Mesendoderm (in vitro differentiated cells): ENCODE data around the gene TMEM150B.
A peak's percentile ranks its signal among the peaks of the same experiment; 100 is the strongest.

Experiments
- DNase-seq: peaks from one replicate; pipeline ENCODE4 v3.0.0; 2013
- H2AK5ac ChIP-seq: 2 replicates; pipeline ENCODE4 v1.6.1; 2013; ENCODE audit warnings: low read length, inconsistent platforms
- H2BK120ac ChIP-seq: 2 replicates; pipeline ENCODE4 v1.6.1; 2013; ENCODE audit warnings: low read depth, mild to moderate bottlenecking, low read length, moderate library complexity, mixed read lengths
- H2BK15ac ChIP-seq: replicated peaks from 2 replicates; pipeline ENCODE4 v1.6.1; 2013; ENCODE audit warnings: low read depth, mild to moderate bottlenecking, moderate library complexity
- H2BK5ac ChIP-seq: 2 replicates; pipeline ENCODE4 v1.6.1; 2013; ENCODE audit warnings: low read length, inconsistent platforms
- H3K18ac ChIP-seq: 2 replicates; pipeline ENCODE4 v1.6.1; 2013; ENCODE audit warnings: mild to moderate bottlenecking, low read length, mixed read lengths
- H3K23ac ChIP-seq: one replicate; pipeline ENCODE4 v1.6.1; 2013; ENCODE audit warnings: low read length
- H3K27ac ChIP-seq: 2 replicates; pipeline ENCODE4 v1.5.1; 2013; ENCODE audit warnings: low read depth, mild to moderate bottlenecking, inconsistent platforms, low read length, moderate library complexity
- H3K27me3 ChIP-seq: 2 replicates; pipeline ENCODE4 v1.6.1; 2013; ENCODE audit warnings: low read length, control low read depth, mild to moderate bottlenecking, inconsistent platforms; ENCODE audit not compliant: insufficient read depth, poor library complexity
- H3K36me3 ChIP-seq: 2 replicates; pipeline ENCODE4 v1.6.1; 2013; ENCODE audit warnings: low read length, inconsistent platforms; ENCODE audit not compliant: control insufficient read depth, insufficient read depth
- H3K4ac ChIP-seq: one replicate; pipeline ENCODE4 v1.6.1; 2013; ENCODE audit warnings: low read depth, mild to moderate bottlenecking, low read length, moderate library complexity
- H3K4me1 ChIP-seq: 2 replicates; pipeline ENCODE4 v1.6.1; 2013; ENCODE audit warnings: low read depth, low read length, inconsistent platforms; ENCODE audit not compliant: control insufficient read depth
- H3K4me2 ChIP-seq: 2 replicates; pipeline ENCODE4 v1.6.1; 2013; ENCODE audit warnings: low read length
- H3K4me3 ChIP-seq: 2 replicates; pipeline ENCODE4 v1.5.1; 2013; ENCODE audit warnings: mild to moderate bottlenecking, low read length
- H3K56ac ChIP-seq: one replicate; pipeline ENCODE4 v1.6.1; 2013; ENCODE audit warnings: low read length
- H3K79me1 ChIP-seq: 2 replicates; pipeline ENCODE4 v1.6.1; 2013; ENCODE audit warnings: low read length, inconsistent platforms
- H3K79me2 ChIP-seq: 2 replicates; pipeline ENCODE4 v1.6.1; 2013; ENCODE audit warnings: mild to moderate bottlenecking, low read length; ENCODE audit not compliant: control insufficient read depth, insufficient read depth
- H3K9ac ChIP-seq: 2 replicates; pipeline ENCODE4 v1.6.1; 2013; ENCODE audit warnings: low read length, inconsistent platforms
- H4K5ac ChIP-seq: one replicate; pipeline ENCODE4 v1.6.1; 2013; ENCODE audit warnings: low read length
- H4K8ac ChIP-seq: one replicate; pipeline ENCODE4 v1.6.1; 2013; ENCODE audit warnings: low read depth, mild to moderate bottlenecking, control low read depth, low read length, moderate library complexity
- WGBS: extraction: QIAGEN DNeasy Blood & Tissue Kit; methylation state at CpG from one replicate; pipeline ENCODE4 v1.1.7; 2013; ENCODE audit warnings: low lambda C conversion rate, missing lambda C conversion rate; ENCODE audit not compliant: insufficient coverage; ENCODE audit errors: extremely low coverage; 5-methylcytosine and 5-hydroxymethylcytosine counted together

The TMEM150B gene

DNA sequence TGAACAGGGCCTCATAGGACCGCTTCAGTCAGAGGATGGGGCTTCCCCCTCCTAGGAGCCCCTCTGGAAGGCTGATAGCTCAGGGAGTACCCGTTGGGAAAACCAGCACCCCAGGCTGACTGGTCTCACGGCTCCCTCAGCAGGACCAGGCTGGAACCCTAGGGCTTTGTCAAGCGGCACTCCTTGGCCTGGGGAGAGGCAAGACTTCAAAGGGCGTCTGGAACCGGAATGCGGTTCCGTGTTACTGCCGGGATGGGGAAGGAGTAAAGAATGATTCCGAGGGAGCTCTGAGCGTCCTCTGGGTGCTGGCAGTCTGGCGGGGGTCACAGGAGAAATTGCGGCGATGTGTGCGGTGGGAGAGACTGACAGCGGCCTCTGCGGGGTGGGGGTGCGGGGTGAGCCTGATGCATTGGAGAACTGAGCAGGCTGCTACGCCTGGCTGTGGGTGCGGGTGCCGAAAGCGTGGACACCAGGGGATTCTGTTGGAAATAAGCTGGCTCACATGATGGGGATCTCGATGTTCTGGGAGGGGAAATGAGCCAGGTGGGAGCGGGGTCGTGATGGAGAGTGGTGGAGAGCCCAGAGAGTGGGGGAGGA is 27.5 kb upstream of the TMEM150B start:
- Histone ChIP-seq H3K56ac (no peak overlapping the region), H3K27me3 (peaks cover 16% of the 10 kb centered on the region), H2BK15ac (no peak overlapping the region), H3K4me1 (peaks cover 12% of the 10 kb centered on the region), H3K9ac (no peak overlapping the region), H4K5ac (no peak overlapping the region), H3K23ac (peak overlapping the region; percentile 80), H2BK120ac (no peak overlapping the region), H3K27ac (no peak overlapping the region), H3K4me3 (no peak overlapping the region), H2BK5ac (no peak overlapping the region), H4K8ac (no peak overlapping the region), H3K4me2 (no peak overlapping the region), H3K4ac (no peak overlapping the region), H3K36me3 (no peaks in the 10 kb centered on the region), H3K79me2 (no peaks in the 10 kb centered on the region), H3K18ac (no peak overlapping the region), H3K79me1 (no peaks in the 10 kb centered on the region), H2AK5ac (no peak overlapping the region)
- WGBS = no CpG with 5 or more reads among the region's 25 CpGs
- DNase-seq = no peak

DNA sequence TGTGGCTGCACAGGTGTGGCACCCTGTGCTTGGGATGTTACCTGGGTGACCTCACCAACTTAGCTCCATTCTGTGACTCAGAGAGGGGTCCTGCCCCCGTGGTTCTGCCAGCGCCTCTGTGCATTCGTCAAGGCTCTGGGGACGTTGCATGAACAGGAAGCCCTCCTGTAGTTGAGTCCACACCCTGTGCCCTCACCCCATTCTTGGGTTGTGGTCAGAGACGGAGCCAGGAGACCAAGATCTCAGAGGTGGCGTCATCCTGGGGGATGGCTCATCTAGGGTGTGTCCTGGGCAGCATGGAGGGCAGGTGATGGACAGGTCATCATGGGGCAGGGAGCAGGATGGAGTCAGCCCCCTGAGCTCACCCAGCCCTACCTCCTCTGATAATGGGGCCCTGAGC is 26.9 kb upstream of the TMEM150B start:
- no peaks in the 10 kb centered on the region for H3K36me3 ChIP-seq
- no peak overlapping the region for H2BK5ac ChIP-seq
- no peak overlapping the region for H3K27ac ChIP-seq
- no peaks in the 10 kb centered on the region for H3K79me1 ChIP-seq
- H3K56ac ChIP-seq = no peak overlapping the region
- no peaks in the 10 kb centered on the region for H3K79me2 ChIP-seq
- WGBS = no CpG with 5 or more reads among the region's 6 CpGs
- H3K4me1 ChIP-seq = peaks cover 12% of the 10 kb centered on the region
- H2AK5ac ChIP-seq = no peak overlapping the region
- peaks cover 16% of the 10 kb centered on the region for H3K27me3 ChIP-seq
- no peak overlapping the region for H3K18ac ChIP-seq
- no peak overlapping the region for H3K23ac ChIP-seq
- no peak overlapping the region for H3K4ac ChIP-seq
- H2BK15ac ChIP-seq = no peak overlapping the region
- DNase-seq = no peak
- no peak overlapping the region for H4K5ac ChIP-seq
- H4K8ac ChIP-seq = no peak overlapping the region
- no peak overlapping the region for H2BK120ac ChIP-seq
- no peak overlapping the region for H3K4me2 ChIP-seq
- no peak overlapping the region for H3K4me3 ChIP-seq
- no peak overlapping the region for H3K9ac ChIP-seq

DNA sequence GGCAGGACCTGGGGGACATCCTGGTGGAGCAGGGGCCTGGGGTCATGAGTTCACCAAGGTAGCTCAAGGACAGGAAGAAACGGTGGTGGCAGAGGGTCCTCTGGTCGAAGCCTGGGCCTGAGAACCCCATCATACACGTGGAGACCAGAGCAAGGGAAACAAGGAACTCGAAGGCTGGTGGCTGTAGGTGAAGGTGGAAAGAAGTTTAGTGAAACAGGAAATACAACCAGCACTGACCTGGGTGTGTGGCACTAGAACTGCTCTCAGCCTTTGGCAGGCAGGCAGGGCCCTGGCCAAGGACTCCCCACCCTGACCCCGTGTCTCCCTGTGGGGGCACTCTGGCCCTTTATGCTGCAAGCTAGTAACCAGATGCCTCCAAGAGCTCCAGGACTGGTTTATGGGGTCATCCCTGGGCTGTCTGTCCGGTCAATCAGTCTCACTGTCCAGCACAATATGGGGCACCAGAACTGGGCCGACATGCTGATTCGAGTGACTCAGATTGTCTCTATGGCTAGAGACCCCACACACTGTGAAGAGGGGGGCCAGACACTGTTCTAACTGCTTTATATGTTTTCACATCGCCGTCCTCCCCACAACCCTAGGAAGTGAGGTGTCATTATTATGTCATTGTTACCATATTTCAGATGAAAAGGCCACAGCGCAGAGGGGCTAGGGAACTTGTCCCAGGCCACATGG is 25.6 kb upstream of the TMEM150B start:
- Histone ChIP-seq H4K5ac (no peak overlapping the region), H3K79me2 (no peaks in the 10 kb centered on the region), H3K9ac (no peak overlapping the region), H3K4me3 (no peak overlapping the region), H3K18ac (no peak overlapping the region), H3K56ac (no peak overlapping the region), H4K8ac (no peak overlapping the region), H3K27ac (no peak overlapping the region), H3K4ac (no peak overlapping the region), H3K79me1 (no peaks in the 10 kb centered on the region), H3K23ac (no peak overlapping the region), H3K4me2 (no peak overlapping the region), H3K27me3 (peaks cover 16% of the 10 kb centered on the region), H3K36me3 (no peaks in the 10 kb centered on the region), H3K4me1 (peaks cover 12% of the 10 kb centered on the region), H2BK5ac (no peak overlapping the region), H2AK5ac (no peak overlapping the region), H2BK120ac (no peak overlapping the region), H2BK15ac (no peak overlapping the region)
- no CpG with 5 or more reads among the region's 11 CpGs for WGBS
- DNase-seq = no peak

DNA sequence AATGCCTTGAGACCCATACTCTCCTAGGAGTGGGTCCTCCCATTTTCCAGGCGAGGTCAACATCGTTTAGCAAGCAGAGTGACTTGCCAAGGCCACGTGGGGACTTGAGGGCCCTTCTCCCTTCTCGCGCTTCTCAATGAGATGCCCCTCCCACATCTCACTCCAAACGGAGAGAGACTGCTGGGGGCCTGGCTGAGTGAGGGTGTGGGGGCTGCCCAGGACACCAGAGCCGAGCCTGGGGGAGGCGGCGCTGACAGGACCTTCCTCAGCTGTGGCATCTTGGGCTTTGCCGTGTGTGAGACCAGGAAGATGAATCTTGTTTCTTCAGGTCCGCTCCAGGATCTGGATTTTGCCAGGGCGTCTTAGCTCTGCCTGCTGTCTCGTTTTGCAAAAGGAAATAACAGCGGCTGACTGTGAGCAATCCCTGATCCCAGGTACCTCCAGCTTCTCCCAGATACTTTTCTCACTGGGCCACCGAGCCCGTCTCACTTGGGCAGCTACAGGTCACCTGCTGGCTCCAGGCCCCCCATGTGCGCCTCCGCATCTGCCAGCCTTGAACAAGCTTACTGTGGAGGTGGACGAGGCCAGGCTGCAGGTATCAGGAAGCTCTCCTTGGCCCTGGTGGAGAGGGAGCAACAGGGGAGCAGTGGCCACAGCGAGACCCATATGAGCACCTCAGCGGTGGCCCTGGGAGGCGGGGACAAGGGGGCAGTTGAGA is 23.3 kb upstream of the TMEM150B start:
- Histone ChIP-seq H2BK5ac (peak overlapping the region; percentile 50), H3K4me1 (peaks cover 12% of the 10 kb centered on the region), H3K9ac (peak overlapping the region; percentile 44), H4K8ac (no peak overlapping the region), H3K79me1 (no peaks in the 10 kb centered on the region), H2AK5ac (no peak overlapping the region), H3K27ac (no peak overlapping the region), H3K36me3 (no peaks in the 10 kb centered on the region), H3K4me3 (no peak overlapping the region), H3K4me2 (peak overlapping the region; percentile 22), H4K5ac (no peak overlapping the region), H3K18ac (no peak overlapping the region), H2BK15ac (no peak overlapping the region), H3K23ac (no peak overlapping the region), H3K56ac (peak overlapping the region; percentile 83), H3K27me3 (peaks cover 12% of the 10 kb centered on the region), H3K79me2 (no peaks in the 10 kb centered on the region), H2BK120ac (no peak overlapping the region), H3K4ac (no peak overlapping the region)
- no CpG with 5 or more reads among the region's 22 CpGs for WGBS
- peak; percentile 83 for DNase-seq

DNA sequence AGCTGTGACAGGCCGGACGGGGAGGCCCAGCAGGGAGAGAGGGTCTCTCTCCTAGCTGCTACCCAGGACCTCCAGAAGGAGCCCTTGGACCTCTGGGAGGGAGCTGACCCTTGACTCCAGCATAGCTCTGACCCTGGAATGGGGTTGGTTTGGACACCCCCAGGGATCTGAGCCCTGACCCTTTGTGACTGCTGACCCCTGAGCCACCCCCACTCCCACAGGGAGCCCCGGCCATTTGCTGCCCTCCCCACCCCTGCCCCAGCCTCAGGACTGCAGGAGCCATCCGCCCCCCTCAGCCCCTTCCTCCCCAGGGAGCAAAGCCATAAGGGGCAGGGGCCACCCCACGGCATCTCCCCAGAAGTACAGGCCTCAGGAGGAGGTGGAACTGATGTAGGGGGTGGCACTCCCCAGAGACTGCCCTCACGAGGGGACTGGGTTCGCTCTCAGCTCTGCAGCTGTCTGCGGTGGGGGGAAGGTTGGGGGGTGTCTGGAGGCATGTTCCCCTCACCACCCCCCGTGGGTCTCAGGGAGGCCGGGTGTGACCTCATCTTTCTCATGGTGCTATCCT is 22.4 kb upstream of the TMEM150B start:
- no CpG with 5 or more reads among the region's 10 CpGs for WGBS
- H3K9ac ChIP-seq = no peak overlapping the region
- no peak overlapping the region for H3K23ac ChIP-seq
- H3K36me3 ChIP-seq = no peaks in the 10 kb centered on the region
- peaks cover 2% of the 10 kb centered on the region for H3K27me3 ChIP-seq
- no peak overlapping the region for H3K4me2 ChIP-seq
- H3K79me2 ChIP-seq = no peaks in the 10 kb centered on the region
- H2AK5ac ChIP-seq = no peak overlapping the region
- H4K8ac ChIP-seq = no peak overlapping the region
- H3K27ac ChIP-seq = no peak overlapping the region
- no peak overlapping the region for H2BK15ac ChIP-seq
- H3K4ac ChIP-seq = no peak overlapping the region
- no peak overlapping the region for H2BK5ac ChIP-seq
- no peak overlapping the region for H2BK120ac ChIP-seq
- H3K4me3 ChIP-seq = no peak overlapping the region
- DNase-seq = no peak
- peak overlapping the region; percentile 83 for H3K56ac ChIP-seq
- no peak overlapping the region for H4K5ac ChIP-seq
- no peaks in the 10 kb centered on the region for H3K79me1 ChIP-seq
- H3K18ac ChIP-seq = no peak overlapping the region
- peaks cover 9% of the 10 kb centered on the region for H3K4me1 ChIP-seq
